Smooth muscle cell (in vitro differentiated cells): Measurements from ENCODE around the gene DBNDD1. TPM values are rescaled to one million over a fixed set of nuclear protein-coding genes. Genes with fewer than 3 reads are reported as not detected.

Source experiments
- DNase-seq: peaks from one replicate; lab custom pipeline; 2025; ENCODE audit not compliant: unreplicated experiment; lab: John Stamatoyannopoulos, UW
- H2AFZ ChIP-seq: fragments of 200-600 bp; sonication (generic); 2 replicates; pipeline ENCODE4 v1.6.0; 2016; ENCODE audit warnings: antibody characterized with exemption, low read depth, mild to moderate bottlenecking
- H3F3A ChIP-seq: fragments of 200-600 bp; sonication (generic); 2 replicates; pipeline ENCODE4 v1.6.0; 2017; ENCODE audit warnings: antibody characterized with exemption, low read depth
- H3K27ac ChIP-seq: fragments of 200-600 bp; sonication (generic); 2 replicates; pipeline ENCODE4 v1.5.1; 2016; ENCODE audit warnings: low read depth, mild to moderate bottlenecking
- H3K27me3 ChIP-seq: fragments of 200-600 bp; sonication (generic); 2 replicates; pipeline ENCODE4 v1.6.1; 2016; ENCODE audit warnings: low read depth, mild to moderate bottlenecking
- H3K36me3 ChIP-seq: fragments of 200-600 bp; sonication (generic); 2 replicates; pipeline ENCODE4 v1.5.1; 2016; ENCODE audit warnings: low read depth
- H3K4me1 ChIP-seq: fragments of 200-600 bp; sonication (generic); 2 replicates; pipeline ENCODE4 v1.5.1; 2016; ENCODE audit warnings: low read depth
- H3K4me2 ChIP-seq: fragments of 200-600 bp; sonication (generic); 2 replicates; pipeline ENCODE4 v1.6.0; 2016; ENCODE audit warnings: mild to moderate bottlenecking
- H3K4me3 ChIP-seq: fragments of 200-600 bp; sonication (generic); 2 replicates; pipeline ENCODE4 v1.5.1; 2016; ENCODE audit warnings: mild to moderate bottlenecking
- H3K79me2 ChIP-seq: fragments of 200-600 bp; sonication (generic); 2 replicates; pipeline ENCODE4 v1.6.0; 2016; ENCODE audit warnings: low read depth, mild to moderate bottlenecking
- H3K9ac ChIP-seq: fragments of 200-600 bp; sonication (generic); 2 replicates; pipeline ENCODE4 v1.6.0; 2016; ENCODE audit warnings: low read depth
- H3K9me3 ChIP-seq: fragments of 200-600 bp; sonication (generic); replicated peaks from 2 replicates; pipeline ENCODE4 v1.5.1; 2016; ENCODE audit warnings: low read depth
- H4K20me1 ChIP-seq: fragments of 200-600 bp; sonication (generic); 2 replicates; pipeline ENCODE4 v1.6.0; 2016; ENCODE audit warnings: low read depth
- CTCF ChIP-seq: fragments of 200-600 bp; sonication (generic); IDR thresholded peaks from 2 replicates; pipeline ENCODE4 v1.5.1; 2017; ENCODE audit warnings: borderline replicate concordance, mild to moderate bottlenecking, antibody characterized with exemption; ENCODE audit not compliant: insufficient read depth, poor library complexity, severe bottlenecking
- WGBS: methylation state at CpG from one replicate; pipeline ENCODE4 v1.1.7; 2016; ENCODE audit warnings: low lambda C conversion rate; 5-methylcytosine and 5-hydroxymethylcytosine counted together
- polyA plus RNA-seq: library from polyadenylated mRNA; unstranded; fragments of >200 nt; fragmentation: Nextera tagmentation; extraction: Ambion mirVana; gene quantifications from 2 replicates; pipeline ENCODE4 v1.2.1, GENCODE V29; 2016
- total RNA-seq: library from RNA; depleted of rRNA; stranded (reverse); fragments of >200 nt; gene quantifications from 2 replicates; pipeline ENCODE4 v1.2.3, GENCODE V29; 2014

Gene DBNDD1
- total and polyA plus RNA-seq, 2 experiments from 2014 or later, result 3.3 to 3.8 TPM

- Histone ChIP-seq H3K4me1 (no peaks in the 10 kb centered on the region), H4K20me1 (no peaks in the 10 kb centered on the region), H3K4me3 (no peak overlapping the region), H3K36me3 (no peaks in the 10 kb centered on the region), H3K4me2 (no peak overlapping the region), H3F3A (no peaks in the 10 kb centered on the region), H3K9ac (no peak overlapping the region), H3K27me3 (no peaks in the 10 kb centered on the region), H3K27ac (no peak overlapping the region), H3K9me3 (no peaks in the 10 kb centered on the region), H3K79me2 (no peaks in the 10 kb centered on the region), H2AFZ (no peak overlapping the region)
- no peak for TF ChIP-seq CTCF
- no peak for DNase-seq
- 97% methylated on average over 12 of the region's 12 CpGs for WGBS
Observed at GRCh38 chr16:90011908-90012501, 7.3 kb downstream of the DBNDD1 start.

GRCh38 chr16:90011508-90011819 lies 7.8 kb downstream of the DBNDD1 start:
- Histone ChIP-seq H3K79me2 (no peaks in the 10 kb centered on the region), H3K4me2 (no peak overlapping the region), H3F3A (no peaks in the 10 kb centered on the region), H3K36me3 (no peaks in the 10 kb centered on the region), H2AFZ (no peak overlapping the region), H3K9me3 (no peaks in the 10 kb centered on the region), H3K27me3 (no peaks in the 10 kb centered on the region), H3K9ac (no peak overlapping the region), H3K4me1 (no peaks in the 10 kb centered on the region), H4K20me1 (no peaks in the 10 kb centered on the region), H3K4me3 (no peak overlapping the region), H3K27ac (no peak overlapping the region)
- TF ChIP-seq CTCF, result no peak
- no peak for DNase-seq
- WGBS, result 89% methylated on average over 1 of the region's 11 CpGs

- Histone ChIP-seq H3K4me3 (no peak overlapping the region), H3K36me3 (no peaks in the 10 kb centered on the region), H3K4me1 (no peaks in the 10 kb centered on the region), H3F3A (no peaks in the 10 kb centered on the region), H3K79me2 (no peaks in the 10 kb centered on the region), H3K9me3 (no peaks in the 10 kb centered on the region), H4K20me1 (no peaks in the 10 kb centered on the region), H3K27me3 (no peaks in the 10 kb centered on the region), H3K4me2 (no peak overlapping the region), H2AFZ (no peak overlapping the region), H3K9ac (no peak overlapping the region), H3K27ac (no peak overlapping the region)
- no peak for TF ChIP-seq CTCF
- WGBS, result 94% methylated on average over 22 of the region's 22 CpGs
- DNase-seq, result no peak
Observed at GRCh38 chr16:90010676-90011507, 8.4 kb downstream of the DBNDD1 start.
